ENCODE data around the gene SPATA6. TPM values are rescaled to one million over a fixed set of nuclear protein-coding genes. Genes with fewer than 3 reads are reported as not detected.

The SPATA6 gene
- total RNA-seq, 1 experiment from 2014 or later, result 4.2 TPM

- ChIA-PET CTCF (no interaction called here), POLR2A (no interaction called here)
- no TSS peak for BruUV-seq (replicated peaks)
- Mint-ChIP-seq H3K27me3 (ENCODE audit: insufficient read depth, unreplicated experiment) (no peaks in the 10 kb centered on the region), H3K4me1 (ENCODE audit: insufficient read depth, unreplicated experiment) (no peaks in the 10 kb centered on the region), H3K36me3 (ENCODE audit: insufficient read depth, unreplicated experiment) (no peaks in the 10 kb centered on the region), H3K27ac (ENCODE audit: low read depth, unreplicated experiment) (no peak overlapping the region), H3K9me3 (ENCODE audit: unreplicated experiment) (no peaks in the 10 kb centered on the region), H3K4me3 (ENCODE audit: unreplicated experiment) (no peak overlapping the region)
- no peak for TF ChIP-seq CTCF (IDR thresholded peaks at IDR 0.05; ENCODE audit: unreplicated experiment)
- no peak for DNase-seq (ENCODE audit: unreplicated experiment)
- intact Hi-C loops (cut with micrococcal nuclease), result no loop called here
Measured at GRCh38 chr1:48396208-48396607, 75.8 kb downstream of the SPATA6 start.

GRCh38 chr1:48391926-48392325, 80.1 kb downstream of the SPATA6 start:
- H3K36me3 Mint-ChIP-seq (ENCODE audit: insufficient read depth, unreplicated experiment), result no peaks in the 10 kb centered on the region
- H3K27ac Mint-ChIP-seq (ENCODE audit: low read depth, unreplicated experiment), result no peak overlapping the region
- POLR2A ChIA-PET, result no interaction called here
- no peaks in the 10 kb centered on the region for H3K27me3 Mint-ChIP-seq (ENCODE audit: insufficient read depth, unreplicated experiment)
- intact Hi-C loops (cut with micrococcal nuclease), result no loop called here
- no peaks in the 10 kb centered on the region for H3K9me3 Mint-ChIP-seq (ENCODE audit: unreplicated experiment)
- no TSS peak for BruUV-seq (replicated peaks)
- TF ChIP-seq CTCF (IDR thresholded peaks at IDR 0.05; ENCODE audit: unreplicated experiment), result no peak
- DNase-seq (ENCODE audit: unreplicated experiment), result no peak
- CTCF ChIA-PET, result interaction anchor here (1.2 kb wide), 1 partner anchor 1957 kb away, joined by 5 read pairs; no protein-coding TSS in a partner anchor
- no peak overlapping the region for H3K4me3 Mint-ChIP-seq (ENCODE audit: unreplicated experiment)
- no peaks in the 10 kb centered on the region for H3K4me1 Mint-ChIP-seq (ENCODE audit: insufficient read depth, unreplicated experiment)

- ChIA-PET CTCF (interaction anchor here (0.7 kb wide), 1 partner anchor 110 kb away, joined by 4 read pairs; no protein-coding TSS in a partner anchor), POLR2A (no interaction called here)
- intact Hi-C loops (cut with micrococcal nuclease), result no loop called here
Measured at GRCh38 chr1:48387409-48387808, 84.6 kb downstream of the SPATA6 start.

GRCh38 chr1:48374785-48375184, 97.2 kb downstream of the SPATA6 start:
- DNase-seq (ENCODE audit: unreplicated experiment), result no peak
- TF ChIP-seq CTCF (IDR thresholded peaks at IDR 0.05; ENCODE audit: unreplicated experiment), result no peak
- H3K4me3 Mint-ChIP-seq (ENCODE audit: unreplicated experiment), result no peak overlapping the region
- H3K27ac Mint-ChIP-seq (ENCODE audit: low read depth, unreplicated experiment), result no peak overlapping the region
- intact Hi-C loops (cut with micrococcal nuclease), result no loop called here
- H3K27me3 Mint-ChIP-seq (ENCODE audit: insufficient read depth, unreplicated experiment), result no peaks in the 10 kb centered on the region
- H3K4me1 Mint-ChIP-seq (ENCODE audit: insufficient read depth, unreplicated experiment), result no peaks in the 10 kb centered on the region
- POLR2A ChIA-PET, result interaction anchor here (0.5 kb wide), 1 partner anchor 13 kb away, joined by 4 read pairs; no protein-coding TSS in a partner anchor
- BruUV-seq (replicated peaks), result no TSS peak
- CTCF ChIA-PET, result interaction anchor here (1.0 kb wide), 1 partner anchor 125 kb away, joined by 4 read pairs; no protein-coding TSS in a partner anchor
- peaks cover 8% of the 10 kb centered on the region for H3K36me3 Mint-ChIP-seq (ENCODE audit: insufficient read depth, unreplicated experiment)
- H3K9me3 Mint-ChIP-seq (ENCODE audit: unreplicated experiment), result peaks cover 7% of the 10 kb centered on the region

More at GRCh38 chr1:48387409-48387808, 84.6 kb downstream of the SPATA6 start:
- Mint-ChIP-seq H3K4me3 (ENCODE audit: unreplicated experiment) (no peak overlapping the region), H3K27me3 (ENCODE audit: insufficient read depth, unreplicated experiment) (no peaks in the 10 kb centered on the region), H3K36me3 (ENCODE audit: insufficient read depth, unreplicated experiment) (no peaks in the 10 kb centered on the region), H3K9me3 (ENCODE audit: unreplicated experiment) (no peaks in the 10 kb centered on the region), H3K27ac (ENCODE audit: low read depth, unreplicated experiment) (no peak overlapping the region), H3K4me1 (ENCODE audit: insufficient read depth, unreplicated experiment) (no peaks in the 10 kb centered on the region)
- no peak for TF ChIP-seq CTCF (IDR thresholded peaks at IDR 0.05; ENCODE audit: unreplicated experiment)
- DNase-seq (ENCODE audit: unreplicated experiment), result no peak
- no TSS peak for BruUV-seq (replicated peaks)

Measured in MCF 10A (cell line).